GM12878 (cell line): ENCODE results near the gene UQCR10. TPM values are rescaled to one million over a fixed set of nuclear protein-coding genes. Genes with fewer than 3 reads are reported as not detected.

ENCODE experiments used
- ATF7 ChIP-seq: fragments of 450-650 bp; IDR thresholded peaks from 2 replicates; pipeline ENCODE4 v1.6.1; 2016; ENCODE audit warnings: low read depth, mild to moderate bottlenecking
- BCL11A ChIP-seq: IDR thresholded peaks from 2 replicates; pipeline ENCODE4 v1.6.1; 2011; ENCODE audit warnings: low read depth, low read length
- CBFB ChIP-seq: IDR thresholded peaks from 2 replicates; pipeline ENCODE4 v1.6.1; 2016; ENCODE audit warnings: antibody characterized with exemption, low read depth
- CREB1 ChIP-seq: IDR thresholded peaks from 2 replicates; pipeline ENCODE4 v1.6.1; 2012; ENCODE audit warnings: low read depth, mild to moderate bottlenecking, inconsistent platforms
- ETV6 ChIP-seq, 2 experiments: fragments of 450-650 bp in 1 of 2; IDR thresholded peaks in 1 of 2; conservative IDR thresholded peaks in 1 of 2; 2 replicates each; pipeline ENCODE4 v1.6.1; 2014; ENCODE audit warnings: antibody characterized with exemption in 1 of 2, borderline replicate concordance in 1 of 2, low read depth in 1 of 2, mild to moderate bottlenecking in 1 of 2, moderate library complexity in 1 of 2
- IKZF1 ChIP-seq: fragments of 450-650 bp; conservative IDR thresholded peaks from 2 replicates; pipeline ENCODE4 v1.6.1; 2017; ENCODE audit warnings: antibody characterized with exemption, mild to moderate bottlenecking
- NFYA ChIP-seq: IDR thresholded peaks from 2 replicates; pipeline ENCODE4 v1.6.1; 2011; ENCODE audit warnings: low read depth, mild to moderate bottlenecking, low read length, improper control_type of control experiment, borderline replicate concordance
- PAX5 ChIP-seq: IDR thresholded peaks from 2 replicates; pipeline ENCODE4 v1.6.1; 2011; ENCODE audit warnings: low read depth, low read length, borderline replicate concordance
- RBBP5 ChIP-seq: fragments of 200-600 bp; sonication (generic); conservative IDR thresholded peaks from 2 replicates; pipeline ENCODE4 v1.6.1; 2016
- SMARCA5 ChIP-seq: fragments of 450-650 bp; IDR thresholded peaks from 2 replicates; pipeline ENCODE4 v1.6.1; 2017; ENCODE audit warnings: mild to moderate bottlenecking
- SPI1 ChIP-seq: IDR thresholded peaks from 2 replicates; pipeline ENCODE4 v1.6.1; 2011; ENCODE audit warnings: low read depth, mild to moderate bottlenecking, low read length, moderate library complexity, borderline replicate concordance; ENCODE audit not compliant: insufficient read depth
- YY1 ChIP-seq: IDR thresholded peaks from 2 replicates; pipeline ENCODE4 v1.6.1; 2011; ENCODE audit warnings: low read depth, mild to moderate bottlenecking, low read length
- polyA plus RNA-seq, 11 experiments: library from polyadenylated mRNA; depleted of rRNA in 4 of 11; unstranded in 6 of 11; stranded (reverse) in 5 of 11; fragments of >200 nt; fragmentation: Nextera tagmentation in 4 of 11; fragmentation: Illumina TruSeq in 1 of 11; extraction: Ambion mirVana in 4 of 11; extraction: Trizol in 1 of 11; gene quantifications; 1 replicate in 1 of 11; 2 replicates in 10 of 11; pipeline versions ENCODE4 v1.2.1 to v1.2.3, GENCODE V29; 2011 to 2016; ENCODE audit warnings: inconsistent platforms in 2 of 11, missing spikeins in 2 of 11, low read depth in 1 of 11
- total RNA-seq, 4 experiments: library from RNA; depleted of rRNA in 3 of 4; stranded (reverse); fragments of >200 nt in 3 of 4; fragmentation: Illumina TruSeq in 1 of 4; extraction: Trizol in 1 of 4; gene quantifications; 2 replicates each; pipeline versions ENCODE4 v1.2.1 to v1.2.3, GENCODE V29; 2013 to 2021
- TF ChIP-seq, protein P1 (sequence below): fragments of 450-650 bp; IDR thresholded peaks from 2 replicates; pipeline ENCODE4 v1.6.1; 2016; ENCODE audit warnings: mild to moderate bottlenecking
- TF ChIP-seq, protein P2 (sequence below): fragments of 450-650 bp; IDR thresholded peaks from 2 replicates; pipeline ENCODE4 v1.6.1; 2017; ENCODE audit warnings: mild to moderate bottlenecking, low read depth, inconsistent platforms; ENCODE audit not compliant: poor library complexity, severe bottlenecking

Gene UQCR10
- total and polyA plus RNA-seq, 10 of the 15 experiments (the other 5 are each of a cell fraction or from before 2014, with no cell fraction given) = 144 to 1,021 (median 214) TPM

DNA sequence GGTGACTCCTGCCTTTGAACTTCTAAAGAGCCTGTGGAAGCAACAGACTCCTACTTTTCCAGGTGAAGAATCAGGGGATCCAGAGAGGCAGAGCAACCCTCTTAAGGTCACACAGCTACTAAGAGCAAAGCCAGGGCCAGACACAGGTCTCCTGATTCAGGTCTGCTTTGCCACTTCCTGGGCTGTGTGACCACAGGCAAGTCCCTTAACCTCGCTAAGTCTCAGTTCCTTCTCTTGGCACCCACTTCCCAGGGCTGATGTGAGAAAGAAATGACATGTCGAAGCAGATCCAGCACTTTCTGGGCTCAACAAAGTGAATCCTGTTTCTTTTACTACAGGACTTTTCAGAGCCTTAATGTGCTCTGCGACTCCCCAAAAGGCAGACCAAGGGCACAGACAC is 30.2 kb downstream of the UQCR10 start (continued):
- TF ChIP-seq ATF7 (peak; percentile 22; the same call in 1 of the 2 replicates), CBFB (peak; percentile 62), BCL11A (peak; percentile 59; the same call in 1 of the 2 replicates), PAX5 (peak; percentile 72; the same call in 1 of the 2 replicates), ETV6 (conservative IDR thresholded peaks at IDR 0.05 in 1 of 2, IDR thresholded peaks at IDR 0.05 in 1 of 2; ENCODE audit: borderline replicate concordance in 1 of 2, low read depth in 1 of 2) (peak in 1 of 2 experiments; percentile 67; a peak in 2 of 4 replicates), SPI1 (peak; percentile 92), RBBP5 (no peak), YY1 (no peak), CREB1 (0 out of 2 replicates have a peak, but pooled peaks have one; percentile 35), IKZF1 (peak; percentile 62), SMARCA5 (peak; percentile 100), NFYA (no peak)
- TF ChIP-seq, protein P1, sequence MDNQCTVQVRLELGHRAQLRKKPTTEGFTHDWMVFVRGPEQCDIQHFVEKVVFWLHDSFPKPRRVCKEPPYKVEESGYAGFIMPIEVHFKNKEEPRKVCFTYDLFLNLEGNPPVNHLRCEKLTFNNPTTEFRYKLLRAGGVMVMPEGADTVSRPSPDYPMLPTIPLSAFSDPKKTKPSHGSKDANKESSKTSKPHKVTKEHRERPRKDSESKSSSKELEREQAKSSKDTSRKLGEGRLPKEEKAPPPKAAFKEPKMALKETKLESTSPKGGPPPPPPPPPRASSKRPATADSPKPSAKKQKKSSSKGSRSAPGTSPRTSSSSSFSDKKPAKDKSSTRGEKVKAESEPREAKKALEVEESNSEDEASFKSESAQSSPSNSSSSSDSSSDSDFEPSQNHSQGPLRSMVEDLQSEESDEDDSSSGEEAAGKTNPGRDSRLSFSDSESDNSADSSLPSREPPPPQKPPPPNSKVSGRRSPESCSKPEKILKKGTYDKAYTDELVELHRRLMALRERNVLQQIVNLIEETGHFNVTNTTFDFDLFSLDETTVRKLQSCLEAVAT = peak; percentile 51; the same call in 1 of the 2 replicates
- TF ChIP-seq, protein P2, sequence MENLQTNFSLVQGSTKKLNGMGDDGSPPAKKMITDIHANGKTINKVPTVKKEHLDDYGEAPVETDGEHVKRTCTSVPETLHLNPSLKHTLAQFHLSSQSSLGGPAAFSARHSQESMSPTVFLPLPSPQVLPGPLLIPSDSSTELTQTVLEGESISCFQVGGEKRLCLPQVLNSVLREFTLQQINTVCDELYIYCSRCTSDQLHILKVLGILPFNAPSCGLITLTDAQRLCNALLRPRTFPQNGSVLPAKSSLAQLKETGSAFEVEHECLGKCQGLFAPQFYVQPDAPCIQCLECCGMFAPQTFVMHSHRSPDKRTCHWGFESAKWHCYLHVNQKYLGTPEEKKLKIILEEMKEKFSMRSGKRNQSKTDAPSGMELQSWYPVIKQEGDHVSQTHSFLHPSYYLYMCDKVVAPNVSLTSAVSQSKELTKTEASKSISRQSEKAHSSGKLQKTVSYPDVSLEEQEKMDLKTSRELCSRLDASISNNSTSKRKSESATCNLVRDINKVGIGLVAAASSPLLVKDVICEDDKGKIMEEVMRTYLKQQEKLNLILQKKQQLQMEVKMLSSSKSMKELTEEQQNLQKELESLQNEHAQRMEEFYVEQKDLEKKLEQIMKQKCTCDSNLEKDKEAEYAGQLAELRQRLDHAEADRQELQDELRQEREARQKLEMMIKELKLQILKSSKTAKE = peak; percentile 64
